Thyroid gland (tissue), 4 donors: ENCODE data around the gene TOMM5.

Experiments used
- POLR2A ChIP-seq, 2 donors: fragments of 450-650 bp; IDR thresholded peaks; one replicate each; pipeline ENCODE4 v1.6.1; 2017; ENCODE audit warnings: antibody characterized with exemption in 2 of 2, mild to moderate bottlenecking in 2 of 2, moderate library complexity in 1 of 2
- TF ChIP-seq, protein P1 (sequence below), 6 experiments: fragments of 200-600 bp in 3 of 6; fragments of 450-650 bp in 3 of 6; sonication (generic) in 3 of 6; IDR thresholded peaks; one replicate each; pipeline ENCODE4 v1.5.1; 2016 to 2019; ENCODE audit warnings: antibody characterized with exemption in 6 of 6, mild to moderate bottlenecking in 2 of 6, inconsistent platforms in 1 of 6, moderate library complexity in 1 of 6

DNA sequence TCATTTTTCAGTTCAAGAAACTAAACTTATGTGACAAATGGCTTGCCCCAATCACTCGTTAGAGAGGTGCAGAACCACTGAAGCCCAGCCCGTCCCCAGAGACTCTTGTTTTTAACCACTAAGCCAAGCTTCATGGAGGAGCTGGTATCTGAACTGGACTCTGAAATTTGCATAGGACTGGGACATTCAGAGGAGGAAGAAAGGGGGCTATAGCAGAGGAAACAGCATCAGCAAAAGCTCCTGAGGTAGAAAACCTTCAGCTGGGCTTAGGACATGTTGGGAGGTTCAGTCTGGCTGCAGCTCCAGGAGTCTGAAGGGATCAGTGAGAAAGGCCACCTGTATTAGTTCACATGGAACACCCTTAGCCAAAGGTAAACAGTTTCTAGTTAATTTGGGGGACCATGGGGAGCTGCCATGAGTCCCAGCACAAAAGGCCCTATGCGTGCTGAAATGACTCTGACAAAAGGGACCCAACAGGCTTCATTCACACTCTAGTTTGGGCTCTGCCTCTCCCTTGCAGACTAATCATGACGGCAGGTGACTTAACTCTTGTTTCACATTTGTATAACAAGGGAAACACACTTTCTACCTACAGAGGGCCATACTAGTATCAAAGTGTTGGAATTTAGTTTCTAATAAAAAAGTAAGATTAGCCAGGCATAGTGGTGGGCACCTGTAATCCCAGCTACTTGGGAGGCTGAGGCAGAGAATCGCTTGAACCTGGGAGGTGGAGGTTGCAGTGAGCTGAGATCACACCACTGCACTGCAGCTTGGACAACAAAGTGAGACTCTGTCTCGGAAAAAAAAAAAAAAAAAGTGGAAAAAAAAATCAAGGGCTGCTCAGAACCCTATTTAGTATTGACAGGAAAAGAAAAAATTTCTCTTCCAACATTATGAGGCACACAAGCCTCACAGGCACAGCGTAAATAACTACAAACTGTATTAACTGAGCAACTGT lies 26.5 kb downstream of the TOMM5 start:
- TF ChIP-seq, protein P1, sequence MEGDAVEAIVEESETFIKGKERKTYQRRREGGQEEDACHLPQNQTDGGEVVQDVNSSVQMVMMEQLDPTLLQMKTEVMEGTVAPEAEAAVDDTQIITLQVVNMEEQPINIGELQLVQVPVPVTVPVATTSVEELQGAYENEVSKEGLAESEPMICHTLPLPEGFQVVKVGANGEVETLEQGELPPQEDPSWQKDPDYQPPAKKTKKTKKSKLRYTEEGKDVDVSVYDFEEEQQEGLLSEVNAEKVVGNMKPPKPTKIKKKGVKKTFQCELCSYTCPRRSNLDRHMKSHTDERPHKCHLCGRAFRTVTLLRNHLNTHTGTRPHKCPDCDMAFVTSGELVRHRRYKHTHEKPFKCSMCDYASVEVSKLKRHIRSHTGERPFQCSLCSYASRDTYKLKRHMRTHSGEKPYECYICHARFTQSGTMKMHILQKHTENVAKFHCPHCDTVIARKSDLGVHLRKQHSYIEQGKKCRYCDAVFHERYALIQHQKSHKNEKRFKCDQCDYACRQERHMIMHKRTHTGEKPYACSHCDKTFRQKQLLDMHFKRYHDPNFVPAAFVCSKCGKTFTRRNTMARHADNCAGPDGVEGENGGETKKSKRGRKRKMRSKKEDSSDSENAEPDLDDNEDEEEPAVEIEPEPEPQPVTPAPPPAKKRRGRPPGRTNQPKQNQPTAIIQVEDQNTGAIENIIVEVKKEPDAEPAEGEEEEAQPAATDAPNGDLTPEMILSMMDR (IDR thresholded peaks at IDR 0.05), result no peak
- TF ChIP-seq POLR2A (IDR thresholded peaks at IDR 0.05), result no peak
